ENCODE measurements around the gene EEF1B2. TPM values are rescaled to one million over a fixed set of nuclear protein-coding genes. Genes with fewer than 3 reads are reported as not detected.
"Not testable (repeated sequence)": the region's sequence is repeated elsewhere in the genome, so short reads cannot be mapped to it uniquely, and the experiment has no call there.

Gene EEF1B2
- 100 to 1,000 TPM; 237 to 689 (median 502) TPM for total RNA-seq

GRCh38 chr2:206159346-206160124 lies at the start of gene EEF1B2, which contains the start of gene NDUFS1:
Gene EEF1B2, plus strand, starts transcription at chr2:206159895. Its CDS starts 85 bp downstream, at chr2:206159980.
Gene NDUFS1, minus strand, starts transcription at chr2:206159444. Its CDS starts 5,766 bp downstream, at chr2:206153678.
- Histone ChIP-seq H3K9me3 (no peaks in the 10 kb centered on the region), H3K27me3 (no peaks in the 10 kb centered on the region), H3K27ac (peak within 1 kb of the TSS; percentile 94), H3K4me1 (peaks cover 32% of the 10 kb centered on the region), H3K4me3 (peak within 1 kb of the TSS; percentile 95), H3K36me3 (peaks cover 25% of the 10 kb centered on the region)
- DNase-seq (ENCODE audit: low spot score in 2 of 2) = peak; percentile 98
- under 1% methylated on average over 49 of the region's 64 CpGs for WGBS
- peak in 2 of 3 donors; percentile 77 to 85 for TF ChIP-seq POLR2AphosphoS5 (IDR thresholded peaks at IDR 0.05)
- TF ChIP-seq CTCF (IDR thresholded peaks at IDR 0.05) = no peak
- no peak for TF ChIP-seq EP300 (IDR thresholded peaks at IDR 0.05)
- TF ChIP-seq POLR2A (IDR thresholded peaks at IDR 0.05) = peak in 1 of 2 donors; percentile 65

- TF ChIP-seq CTCF (IDR thresholded peaks at IDR 0.05) = no peak
- no peak for TF ChIP-seq POLR2AphosphoS5 (IDR thresholded peaks at IDR 0.05)
- TF ChIP-seq EP300 (IDR thresholded peaks at IDR 0.05) = no peak
- TF ChIP-seq POLR2A (IDR thresholded peaks at IDR 0.05) = no peak
- WGBS = 91% methylated on average over 3 of the region's 3 CpGs
- H3K27me3 ChIP-seq = no peaks in the 10 kb centered on the region
- H3K9me3 ChIP-seq = no peaks in the 10 kb centered on the region
- H3K4me3 ChIP-seq = no peak overlapping the region
- no peak for DNase-seq (ENCODE audit: low spot score in 2 of 2)
- no peaks in the 10 kb centered on the region for H3K4me1 ChIP-seq
- H3K36me3 ChIP-seq = peaks cover 22% of the 10 kb centered on the region
- H3K27ac ChIP-seq = no peak overlapping the region
Measured at GRCh38 chr2:206112108-206112507, 47.6 kb upstream of the EEF1B2 start.

DNA sequence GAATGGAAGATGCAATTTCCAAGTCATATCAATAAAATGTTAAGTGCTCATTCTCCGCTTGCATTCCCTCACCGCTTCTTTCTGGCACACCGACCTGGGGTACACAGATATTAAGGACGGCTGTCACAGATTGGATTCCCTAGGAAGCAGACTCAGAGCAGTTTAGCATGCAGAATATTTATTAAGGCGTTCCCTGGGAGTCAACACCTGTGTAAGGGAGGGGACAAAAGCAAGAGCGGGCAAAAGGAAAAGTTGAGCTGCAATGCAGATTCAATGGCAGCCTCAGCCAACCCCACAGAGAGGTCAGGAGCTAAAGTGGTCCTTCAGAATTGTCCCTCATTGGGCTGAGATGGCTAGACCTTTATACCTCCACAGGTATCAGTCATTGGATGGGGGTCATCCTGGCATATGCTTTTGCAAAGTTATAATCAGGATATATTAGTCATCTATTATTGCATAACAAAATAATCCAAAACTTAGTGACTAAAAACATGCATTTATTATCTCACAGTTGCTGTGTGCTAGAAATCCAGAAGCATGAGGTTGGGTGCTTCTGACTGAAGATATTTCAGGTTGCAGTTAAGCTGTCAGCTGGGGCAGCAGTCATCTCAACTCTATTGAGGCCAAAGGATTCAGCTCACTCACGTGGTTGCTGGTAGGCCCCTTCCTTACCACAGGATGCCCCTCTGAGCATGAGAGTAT lies 46.7 kb upstream of the EEF1B2 start:
- no peaks in the 10 kb centered on the region for H3K4me1 ChIP-seq
- no peak overlapping the region for H3K27ac ChIP-seq
- H3K36me3 ChIP-seq = peaks cover 22% of the 10 kb centered on the region
- no peaks in the 10 kb centered on the region for H3K27me3 ChIP-seq
- no peak for DNase-seq (ENCODE audit: low spot score in 2 of 2)
- no peaks in the 10 kb centered on the region for H3K9me3 ChIP-seq
- H3K4me3 ChIP-seq = no peak overlapping the region
- 95% methylated on average over 7 of the region's 7 CpGs for WGBS
- TF ChIP-seq EP300 (IDR thresholded peaks at IDR 0.05) (no peak), POLR2A (IDR thresholded peaks at IDR 0.05) (no peak), CTCF (IDR thresholded peaks at IDR 0.05) (no peak), POLR2AphosphoS5 (IDR thresholded peaks at IDR 0.05) (no peak)

GRCh38 chr2:206115026-206115578 lies 44.6 kb upstream of the EEF1B2 start:
- TF ChIP-seq CTCF (IDR thresholded peaks at IDR 0.05) (no peak), POLR2A (IDR thresholded peaks at IDR 0.05) (no peak), POLR2AphosphoS5 (IDR thresholded peaks at IDR 0.05) (no peak), EP300 (IDR thresholded peaks at IDR 0.05) (no peak)

GRCh38 chr2:206116278-206116677 lies 43.4 kb upstream of the EEF1B2 start:
- WGBS = 97% methylated on average over 18 of the region's 21 CpGs
- peaks cover 40% of the 10 kb centered on the region for H3K36me3 ChIP-seq
- DNase-seq (ENCODE audit: low spot score in 2 of 2) = no peak
- H3K4me3 ChIP-seq = no peak overlapping the region
- no peaks in the 10 kb centered on the region for H3K9me3 ChIP-seq
- H3K27me3 ChIP-seq = no peaks in the 10 kb centered on the region
- H3K27ac ChIP-seq = no peak overlapping the region
- H3K4me1 ChIP-seq = no peaks in the 10 kb centered on the region
- TF ChIP-seq CTCF (IDR thresholded peaks at IDR 0.05) (no peak), POLR2AphosphoS5 (IDR thresholded peaks at IDR 0.05) (no peak), EP300 (IDR thresholded peaks at IDR 0.05) (no peak), POLR2A (IDR thresholded peaks at IDR 0.05) (no peak)

More at GRCh38 chr2:206115026-206115578, 44.6 kb upstream of the EEF1B2 start:
- Histone ChIP-seq H3K4me1 (no peaks in the 10 kb centered on the region), H3K27me3 (no peaks in the 10 kb centered on the region), H3K4me3 (no peak overlapping the region), H3K36me3 (peaks cover 28% of the 10 kb centered on the region), H3K9me3 (no peaks in the 10 kb centered on the region), H3K27ac (no peak overlapping the region)
- DNase-seq (ENCODE audit: low spot score in 2 of 2) = no peak
- WGBS = 93% methylated on average over 3 of the region's 3 CpGs

GRCh38 chr2:206122569-206122968 lies 37.1 kb upstream of the EEF1B2 start:
- not testable (repeated sequence) for H3K27me3 ChIP-seq
- peaks cover 80% of the 10 kb centered on the region for H3K36me3 ChIP-seq

More at GRCh38 chr2:206122569-206122968, 37.1 kb upstream of the EEF1B2 start:
- 91% methylated on average over 3 of the region's 3 CpGs for WGBS
- H3K4me1 ChIP-seq; DNase-seq (ENCODE audit: low spot score in 2 of 2); H3K9me3 ChIP-seq; H3K4me3 ChIP-seq; H3K27ac ChIP-seq: not testable (repeated sequence)

Measured in suprapubic skin (tissue), 4 donors.